Measurements from ENCODE around the gene CABP4.
"Not testable (repeated sequence)": the region's sequence is repeated elsewhere in the genome, so short reads cannot be mapped to it uniquely, and the experiment has no call there.

Gene CABP4

DNA sequence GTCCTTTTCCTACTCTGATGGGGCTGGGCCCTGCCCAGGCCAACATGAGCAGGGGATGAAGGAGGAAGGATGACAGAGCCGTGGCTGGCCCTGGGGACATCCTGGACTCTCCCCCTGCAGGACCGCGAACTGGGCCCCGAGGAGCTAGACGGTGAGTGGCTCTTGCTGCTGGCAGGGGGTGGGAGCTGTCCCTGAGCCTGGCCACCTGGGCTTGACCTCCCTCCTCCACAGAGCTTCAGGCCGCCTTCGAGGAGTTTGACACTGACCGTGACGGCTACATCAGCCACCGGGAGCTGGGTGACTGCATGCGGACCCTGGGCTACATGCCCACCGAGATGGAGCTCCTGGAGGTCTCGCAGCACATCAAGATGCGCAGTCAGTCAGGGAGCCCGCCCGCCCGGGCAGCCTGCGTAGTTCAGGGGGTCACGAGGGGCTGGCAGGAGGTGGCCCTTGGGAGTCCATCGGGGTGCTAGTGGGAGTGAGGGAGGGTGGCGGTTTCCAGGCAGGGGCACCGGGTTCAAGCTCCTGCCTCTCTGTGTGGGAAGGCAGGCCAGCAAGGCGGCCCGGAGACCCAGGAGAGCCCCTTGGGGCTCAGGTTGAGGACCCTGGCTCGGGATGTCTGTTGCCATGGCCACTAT is 1.0 kb downstream of the CABP4 start:
- no peak for DNase-seq

DNA sequence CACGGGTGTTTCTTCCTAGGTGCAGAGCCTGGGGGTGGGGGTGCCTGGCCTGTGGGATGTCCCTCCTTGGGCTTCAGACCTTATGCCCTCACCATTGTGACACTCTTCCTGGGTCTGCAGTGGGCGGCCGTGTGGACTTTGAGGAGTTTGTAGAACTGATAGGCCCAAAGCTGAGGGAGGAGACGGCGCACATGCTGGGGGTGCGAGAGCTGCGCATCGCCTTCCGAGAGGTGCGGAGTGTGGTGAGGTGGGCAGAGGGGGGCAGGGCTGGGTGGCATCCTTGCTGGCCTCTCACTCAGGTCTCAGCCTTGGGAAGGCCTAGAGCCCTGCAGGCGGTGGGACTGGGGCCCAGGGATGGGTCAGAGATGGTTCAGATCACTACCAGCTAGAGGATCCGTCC is 2.3 kb downstream of the CABP4 start:
- DNase-seq = no peak

DNA sequence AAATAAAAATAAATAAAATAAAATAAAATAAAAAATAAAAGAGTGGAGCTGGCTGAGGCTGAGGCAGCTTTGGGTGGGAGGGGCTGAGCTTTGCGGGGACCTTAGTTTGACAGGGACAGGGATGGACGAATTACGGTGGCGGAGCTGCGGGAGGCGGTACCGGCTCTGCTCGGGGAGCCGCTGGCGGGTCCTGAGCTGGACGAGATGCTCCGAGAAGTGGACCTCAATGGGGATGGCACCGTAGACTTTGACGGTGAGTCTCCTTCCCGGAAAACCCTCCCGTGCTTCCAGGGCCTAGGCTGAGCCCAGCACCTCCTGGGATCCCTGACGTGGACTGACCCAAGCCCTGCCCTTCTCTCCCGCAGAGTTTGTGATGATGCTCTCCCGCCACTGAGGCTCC is 3.1 kb downstream of the CABP4 start:
- DNase-seq = no peak

DNA sequence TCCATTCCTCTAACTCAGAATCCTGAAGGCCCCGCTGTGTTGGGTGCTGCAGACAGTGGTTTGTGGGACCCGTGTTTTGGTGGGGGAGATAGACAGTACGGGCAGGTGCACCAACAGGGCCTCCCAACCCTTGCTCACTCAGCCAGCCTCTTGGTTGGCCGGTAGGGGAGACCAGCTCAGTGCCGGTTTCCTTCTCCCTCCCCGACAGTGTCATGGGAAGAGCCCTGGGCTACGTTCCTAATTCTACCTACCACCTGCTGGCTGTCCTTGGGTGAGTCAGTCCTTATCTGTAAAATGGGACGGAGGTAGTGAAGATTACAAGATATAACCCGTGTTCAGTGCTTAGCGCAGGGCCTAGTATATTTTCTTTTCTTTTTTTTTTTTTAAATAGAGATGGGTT is 8.0 kb downstream of the CABP4 start:
- DNase-seq = no peak

DNA sequence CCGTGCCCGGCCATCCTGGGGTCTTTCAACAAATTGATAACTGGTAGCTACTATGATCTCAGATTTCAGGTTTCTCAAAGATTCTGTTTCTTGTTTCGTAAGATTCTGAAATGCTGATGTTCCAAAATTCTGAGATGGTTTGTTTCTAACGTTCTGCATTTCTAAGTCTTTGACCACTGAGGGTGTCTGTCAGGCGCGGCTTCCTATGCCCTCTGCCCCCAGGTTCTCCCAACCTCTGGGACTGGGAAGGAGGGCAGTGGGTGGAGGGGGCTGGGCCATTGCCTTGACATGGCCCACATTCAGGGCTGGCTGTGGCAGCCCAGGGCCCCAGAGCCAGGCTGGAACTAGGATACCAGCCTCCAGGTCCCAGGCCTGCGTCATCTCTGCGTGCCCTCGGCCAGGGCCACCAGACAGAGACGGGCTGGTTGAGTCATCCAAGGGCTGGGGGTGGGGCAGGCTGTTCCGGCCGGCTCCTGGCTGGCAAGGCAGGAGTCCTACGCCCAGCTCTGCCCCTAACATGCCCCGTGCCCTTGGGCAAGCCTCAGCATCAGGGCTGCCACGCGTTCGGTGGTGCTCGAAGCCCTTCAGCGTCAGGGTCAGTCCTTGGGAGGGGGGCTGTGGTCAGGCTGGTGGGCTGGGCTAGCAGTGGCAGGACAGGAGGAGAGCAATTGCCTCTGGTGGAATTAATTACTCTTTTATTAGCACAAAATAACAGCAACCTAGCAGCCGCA is 8.7 kb downstream of the CABP4 start:
- peak; percentile 50 for DNase-seq

DNA sequence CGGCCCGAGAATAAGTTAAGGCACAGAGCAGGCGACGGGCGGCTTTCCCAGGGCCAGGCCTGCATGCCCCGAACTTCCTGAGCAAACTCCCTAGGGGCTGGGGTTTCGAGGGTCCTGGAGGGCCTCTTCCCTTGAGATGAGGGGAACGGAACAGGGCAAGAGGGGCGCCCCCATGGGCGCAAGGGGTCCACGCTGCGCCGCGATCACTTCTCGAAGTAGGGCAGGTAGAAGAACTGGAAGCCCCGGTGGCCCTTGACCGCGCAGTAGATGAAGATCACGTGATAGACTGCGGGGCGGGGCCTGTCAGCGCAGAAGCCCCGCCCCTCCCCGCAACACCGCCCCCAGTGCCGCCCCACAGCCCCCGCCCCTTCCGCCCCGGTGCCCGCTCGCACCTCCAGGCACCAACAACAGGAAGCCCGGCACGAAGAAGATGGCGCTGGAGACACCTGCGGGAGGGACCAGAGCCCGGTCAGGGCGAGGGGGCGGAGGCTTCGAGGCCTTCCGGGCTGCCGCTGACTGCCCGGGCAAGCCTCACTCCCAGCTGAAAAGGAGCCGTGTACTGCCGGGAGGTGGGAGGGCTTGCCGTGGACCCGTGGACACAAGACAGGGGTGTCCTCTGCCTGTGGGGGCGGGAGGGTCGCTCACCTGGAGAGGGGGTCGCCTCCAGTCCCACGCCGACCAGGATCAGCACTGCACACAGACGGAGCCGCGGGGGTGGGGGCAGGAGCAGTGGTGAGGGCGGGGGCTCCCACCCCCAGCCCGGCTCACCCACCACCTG is 9.4 kb downstream of the CABP4 start:
- peak; percentile 81 for DNase-seq

DNA sequence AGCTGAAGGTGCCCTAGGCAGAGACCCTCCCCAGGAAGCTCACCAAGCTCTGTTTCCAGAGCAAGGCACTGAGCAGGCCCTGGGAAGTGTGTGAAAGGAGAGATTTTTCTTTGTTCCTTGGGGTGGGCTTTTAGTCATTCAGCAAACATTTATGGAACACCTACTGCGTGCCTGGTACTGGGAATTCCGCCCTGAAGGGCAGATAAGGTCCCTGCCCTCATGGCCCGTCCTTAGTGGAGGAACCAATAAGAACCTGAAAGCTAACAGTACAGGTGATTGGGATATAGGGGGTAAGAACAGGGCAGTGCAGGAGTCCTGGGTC is 10.0 kb downstream of the CABP4 start:
- no peak for DNase-seq

DNA sequence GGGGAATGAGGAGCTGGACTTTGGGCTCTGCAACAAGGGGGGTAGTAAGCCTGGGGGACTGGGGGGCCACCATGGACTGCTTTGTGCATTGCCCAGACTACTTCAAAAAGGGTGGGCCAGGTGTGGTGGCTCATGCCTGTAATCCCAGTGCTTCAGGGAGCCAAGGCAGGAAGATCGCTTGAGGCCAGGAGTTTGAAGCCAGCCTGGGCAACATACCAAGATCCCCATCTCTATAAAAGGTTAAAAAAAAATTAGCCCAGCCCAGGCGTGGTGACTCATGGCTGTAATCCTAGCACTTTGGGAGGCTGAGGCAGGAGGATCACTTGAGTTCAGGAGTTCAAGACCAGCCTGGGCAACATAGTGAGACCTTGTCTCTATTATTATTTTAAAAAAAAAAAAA is 10.4 kb downstream of the CABP4 start:
- DNase-seq = not testable (repeated sequence)

DNA sequence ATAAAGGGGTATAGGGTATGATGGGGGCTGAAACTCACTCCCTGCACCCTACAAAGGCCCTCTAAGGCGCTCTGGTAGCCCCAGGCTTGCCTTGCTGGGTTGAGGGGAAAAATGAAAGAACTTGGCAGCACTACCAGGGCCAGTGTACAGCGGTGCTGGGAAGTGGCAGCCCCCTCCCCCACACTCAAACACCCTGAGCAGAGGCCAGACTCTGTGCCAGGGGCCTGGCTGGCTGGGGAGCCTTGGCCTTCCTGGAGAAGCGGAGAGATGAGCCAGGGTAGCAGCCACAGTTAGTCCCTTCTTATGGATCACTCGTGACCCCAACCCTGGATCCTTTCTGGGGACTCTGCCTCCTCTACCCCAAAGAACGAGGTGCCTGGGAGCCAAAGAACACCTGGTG is 11.2 kb downstream of the CABP4 start:
- no peak for DNase-seq

DNA sequence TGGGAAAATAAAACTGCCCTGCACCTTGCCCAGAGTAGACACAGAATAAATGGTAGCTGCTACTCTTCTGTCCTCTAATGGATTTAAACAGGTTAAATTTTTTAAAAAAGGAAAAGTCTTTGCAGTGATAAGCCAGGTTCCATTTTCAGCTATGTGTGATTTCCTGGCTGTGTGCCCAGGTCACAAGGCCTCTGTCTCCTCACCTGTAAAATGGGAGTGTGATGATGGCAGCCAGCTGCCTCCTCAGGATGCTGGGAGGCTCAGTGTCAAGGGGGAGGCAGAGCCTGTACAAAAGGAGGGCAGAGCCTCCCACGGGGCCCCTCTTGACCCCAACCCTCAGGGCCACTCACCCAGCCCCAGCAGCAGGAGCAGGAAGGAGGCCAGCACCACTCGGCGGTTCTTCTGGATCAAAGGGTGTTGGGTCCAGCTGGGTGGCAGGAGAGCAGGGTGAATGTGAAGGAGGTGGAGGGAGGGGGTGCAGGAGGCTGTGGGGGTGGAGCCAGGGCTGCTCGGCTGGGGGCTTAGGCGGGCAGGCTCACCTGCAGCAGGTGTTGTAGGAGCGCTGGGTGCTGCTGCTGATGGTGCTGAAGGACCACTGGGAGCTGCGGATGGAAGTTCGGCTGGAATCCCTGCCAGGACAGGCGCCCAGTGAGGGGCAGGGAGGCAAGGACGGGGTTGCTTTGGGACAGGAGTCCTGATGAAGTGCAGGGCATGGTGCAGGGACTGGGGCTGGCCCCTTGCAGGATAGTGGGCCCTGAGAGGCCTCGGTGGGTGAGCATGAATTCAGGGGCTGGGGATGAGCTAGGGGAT is 12.0 kb downstream of the CABP4 start:
- no peak for DNase-seq

DNA sequence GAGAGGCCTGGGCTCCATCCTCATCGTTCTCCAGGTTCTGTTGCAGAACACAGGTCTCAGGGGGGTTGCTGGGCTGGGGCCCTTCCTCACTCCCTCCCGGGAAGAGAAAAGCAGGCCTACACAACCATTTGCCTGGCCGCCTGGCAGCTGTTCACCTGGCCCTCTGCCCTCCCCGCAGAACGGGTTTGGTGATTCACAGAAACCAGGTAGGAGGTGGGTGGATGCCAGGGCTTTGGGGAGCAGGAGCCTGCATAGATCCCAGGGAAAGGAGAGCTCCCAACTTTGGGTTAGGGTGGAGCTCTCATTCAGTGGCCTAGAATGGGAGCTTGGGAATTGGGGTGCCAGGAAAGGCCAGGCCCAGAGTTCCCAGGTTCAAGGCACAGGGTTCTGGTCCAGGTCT is 12.9 kb downstream of the CABP4 start:
- DNase-seq = no peak

DNA sequence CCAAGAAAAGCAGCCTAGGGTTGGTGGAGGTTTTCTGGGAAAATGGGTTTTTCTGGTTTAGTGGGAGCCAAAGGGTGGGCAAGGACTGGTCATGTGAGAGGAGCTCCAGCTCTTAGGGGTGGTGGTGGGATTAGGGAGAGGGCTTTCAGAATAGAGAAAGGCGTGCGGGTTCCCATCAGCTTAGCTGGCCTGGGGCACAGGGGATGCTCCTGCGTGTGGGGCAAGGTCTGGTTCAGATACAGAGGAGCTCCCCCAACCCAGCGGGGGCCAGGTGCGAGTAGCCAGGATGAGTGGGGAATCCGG is 13.3 kb downstream of the CABP4 start:
- DNase-seq = no peak

DNA sequence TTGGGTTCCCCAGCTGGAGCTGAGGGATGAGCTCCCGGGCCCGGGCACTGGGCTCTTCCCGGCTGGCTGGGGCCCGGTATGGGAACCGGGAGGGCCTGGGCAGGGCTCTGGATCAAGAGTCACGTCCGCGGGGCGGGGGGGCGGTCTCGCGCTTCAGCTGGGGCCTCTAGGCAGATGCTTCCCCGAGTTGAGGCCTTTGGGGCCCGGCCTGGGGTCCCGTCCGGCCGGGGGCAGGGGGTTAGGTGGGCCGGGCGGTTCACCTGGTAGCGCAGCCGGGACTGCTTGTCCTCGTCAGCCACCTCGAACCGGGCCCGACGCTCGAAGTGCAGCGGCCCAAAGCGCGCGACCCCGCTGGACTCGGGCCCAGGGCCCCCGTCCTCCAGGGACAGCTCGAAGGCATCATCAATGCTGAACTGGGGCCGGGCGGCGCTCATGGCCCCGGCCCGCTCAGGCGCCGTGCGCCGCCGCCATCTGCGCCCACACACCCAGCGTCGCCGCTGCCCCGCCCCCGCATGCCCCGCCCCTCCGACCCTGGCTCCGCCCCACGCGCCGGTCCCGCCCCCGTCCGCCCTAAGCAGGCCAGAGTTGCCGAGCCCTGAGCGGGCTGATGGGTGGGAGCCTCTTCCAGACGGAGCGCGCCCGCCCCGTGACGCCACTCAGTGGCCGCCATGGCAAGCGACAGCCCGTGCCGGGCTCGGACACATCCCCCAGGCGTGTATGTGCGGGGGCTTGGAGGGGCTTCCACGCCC is 13.8 kb downstream of the CABP4 start, which contains the start of gene TMEM134:
TMEM134 (minus strand) TSS at position 493 of the 749 bp plus-strand sequence; CDS start at position 434, 59 bp downstream.
- DNase-seq = peak; percentile 83

DNA sequence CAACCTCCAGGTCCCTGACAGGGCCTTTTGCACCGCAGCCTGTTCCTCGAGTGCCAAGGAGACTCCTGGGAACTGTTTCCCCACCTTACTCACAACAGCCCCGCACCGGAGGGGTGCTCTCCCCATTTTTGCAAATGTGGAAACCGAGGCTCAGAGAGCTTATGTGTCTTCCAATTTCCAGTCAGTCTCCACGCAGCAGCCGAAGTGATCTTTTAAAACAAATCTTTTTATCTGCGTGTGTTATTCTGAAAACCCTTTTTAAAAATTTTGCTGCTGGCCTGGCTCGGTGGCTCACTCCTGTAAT is 14.3 kb downstream of the CABP4 start:
- no peak for DNase-seq

DNA sequence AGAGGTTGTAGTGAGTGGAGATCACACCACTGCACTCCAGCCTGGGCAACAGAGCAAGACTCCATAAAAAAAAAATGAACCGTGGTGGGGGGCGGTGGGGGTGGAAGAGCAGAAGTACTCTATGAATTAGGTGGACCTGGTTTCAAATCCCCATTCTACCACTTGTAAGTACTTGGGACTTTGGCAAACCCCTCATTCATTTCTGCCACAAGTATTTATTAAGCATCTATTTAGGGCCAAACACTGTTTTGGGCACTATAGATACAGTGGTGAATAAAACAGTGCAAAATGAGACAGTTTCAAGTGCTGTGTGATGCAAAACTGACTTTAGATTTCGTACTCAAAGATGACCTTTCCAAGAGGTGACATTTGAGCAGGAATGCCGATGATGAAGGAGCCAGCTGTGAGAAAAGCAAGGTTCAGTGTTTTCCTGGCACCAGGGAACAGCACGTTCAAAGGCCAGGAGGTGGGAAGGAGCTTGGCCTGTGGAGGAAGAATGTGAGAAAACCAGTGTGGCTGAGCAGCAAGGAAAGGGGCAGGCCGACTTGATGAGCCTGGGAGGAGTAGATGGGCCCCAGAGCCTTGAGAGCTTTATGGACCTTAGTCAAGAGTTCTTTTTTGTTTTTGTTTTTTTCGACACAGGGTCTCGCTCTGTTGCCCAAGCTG is 15.3 kb downstream of the CABP4 start:
- DNase-seq = no peak

DNA sequence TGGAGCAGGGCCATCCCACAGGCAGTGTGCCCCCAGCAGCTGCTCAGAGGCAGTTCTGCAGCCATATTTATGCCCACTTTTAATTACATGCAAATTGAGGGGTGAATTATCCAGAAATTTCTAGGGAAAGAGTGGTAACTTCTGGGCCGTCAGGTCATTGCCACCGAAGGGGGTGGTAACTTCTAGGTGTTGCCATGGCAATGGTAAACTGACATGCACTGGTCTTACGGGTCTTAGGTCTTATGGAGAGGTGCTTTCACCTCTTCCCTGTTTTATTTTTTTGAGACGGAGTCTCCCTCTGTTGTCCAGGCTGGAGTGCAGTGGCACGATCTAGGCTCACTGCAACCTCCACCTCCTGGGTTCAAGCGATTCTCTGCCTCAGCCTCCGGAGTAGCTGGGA is 17.7 kb downstream of the CABP4 start:
- DNase-seq = no peak

DNA sequence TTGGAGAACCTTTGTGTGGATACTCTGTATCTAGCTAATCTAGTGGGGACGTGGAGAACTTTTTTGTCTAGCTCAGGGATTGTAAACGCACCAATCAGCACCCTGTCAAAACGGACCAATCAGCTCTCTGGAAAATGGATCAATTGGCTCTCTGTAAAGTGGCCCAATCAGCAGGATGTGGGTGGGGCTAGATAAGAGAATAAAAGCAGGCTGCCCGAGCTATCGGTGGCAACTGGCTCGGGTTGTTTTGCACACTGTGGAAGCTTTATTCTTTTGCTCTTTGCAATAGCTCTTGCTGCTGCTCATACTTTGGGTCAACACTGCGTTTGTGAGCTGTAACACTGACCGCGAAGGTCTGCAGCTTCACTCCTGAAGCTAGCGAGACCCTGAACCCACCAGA is 21.5 kb downstream of the CABP4 start:
- not testable (repeated sequence) for DNase-seq

DNA sequence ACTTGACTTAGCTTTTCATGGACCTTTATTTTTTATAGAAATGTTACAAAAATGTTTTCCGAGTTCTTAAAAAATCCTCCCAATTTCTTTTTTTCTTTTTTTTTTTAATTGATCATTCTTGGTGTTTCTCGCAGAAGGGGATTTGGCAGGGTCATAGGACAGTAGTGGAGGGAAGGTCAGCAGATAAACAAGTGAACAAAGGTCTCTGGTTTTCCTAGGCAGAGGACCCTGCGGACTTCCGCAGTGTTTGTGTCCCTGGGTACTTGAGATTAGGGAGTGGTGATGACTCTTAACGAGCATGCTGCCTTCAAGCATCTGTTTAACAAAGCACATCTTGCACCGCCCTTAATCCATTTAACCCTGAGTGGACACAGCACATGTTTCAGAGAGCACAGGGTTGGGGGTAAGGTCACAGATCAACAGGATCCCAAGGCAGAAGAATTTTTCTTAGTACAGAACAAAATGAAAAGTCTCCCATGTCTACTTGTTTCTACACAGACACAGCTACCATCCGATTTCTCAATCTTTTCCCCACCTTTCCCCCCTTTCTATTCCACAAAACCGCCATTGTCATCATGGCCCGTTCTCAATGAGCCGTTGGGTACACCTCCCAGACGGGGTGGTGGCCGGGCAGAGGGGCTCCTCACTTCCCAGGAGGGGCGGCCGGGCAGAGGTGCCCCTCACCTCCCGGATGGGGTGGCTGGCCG is 22.3 kb downstream of the CABP4 start:
- DNase-seq = not testable (repeated sequence)

DNA sequence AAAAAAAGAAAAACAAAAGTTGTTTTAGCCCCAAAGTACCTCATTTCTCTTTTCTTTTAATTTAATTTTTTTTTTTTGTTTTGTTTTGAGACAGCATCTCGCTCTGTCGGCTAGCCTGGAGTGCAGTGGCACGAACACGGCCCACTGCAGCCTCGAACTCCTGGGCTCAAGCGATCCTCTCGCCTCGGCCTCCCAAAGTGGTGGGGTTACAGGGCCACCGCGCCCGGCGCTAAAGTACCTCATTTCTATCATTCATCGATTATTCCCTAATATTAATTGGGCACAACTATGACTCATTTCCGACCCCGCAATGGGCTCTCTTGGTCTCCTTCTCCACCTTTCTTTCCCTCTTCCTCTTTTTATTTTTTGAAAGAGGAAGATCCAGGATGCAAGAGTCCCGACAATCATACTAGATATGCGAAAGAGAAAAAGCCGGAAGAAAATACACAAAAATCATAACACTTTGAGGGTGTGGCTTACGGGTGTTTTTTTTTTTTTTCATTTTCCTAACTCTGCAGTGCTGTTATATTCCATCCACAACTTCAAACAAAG is 27.2 kb downstream of the CABP4 start:
- no peak for DNase-seq

DNA sequence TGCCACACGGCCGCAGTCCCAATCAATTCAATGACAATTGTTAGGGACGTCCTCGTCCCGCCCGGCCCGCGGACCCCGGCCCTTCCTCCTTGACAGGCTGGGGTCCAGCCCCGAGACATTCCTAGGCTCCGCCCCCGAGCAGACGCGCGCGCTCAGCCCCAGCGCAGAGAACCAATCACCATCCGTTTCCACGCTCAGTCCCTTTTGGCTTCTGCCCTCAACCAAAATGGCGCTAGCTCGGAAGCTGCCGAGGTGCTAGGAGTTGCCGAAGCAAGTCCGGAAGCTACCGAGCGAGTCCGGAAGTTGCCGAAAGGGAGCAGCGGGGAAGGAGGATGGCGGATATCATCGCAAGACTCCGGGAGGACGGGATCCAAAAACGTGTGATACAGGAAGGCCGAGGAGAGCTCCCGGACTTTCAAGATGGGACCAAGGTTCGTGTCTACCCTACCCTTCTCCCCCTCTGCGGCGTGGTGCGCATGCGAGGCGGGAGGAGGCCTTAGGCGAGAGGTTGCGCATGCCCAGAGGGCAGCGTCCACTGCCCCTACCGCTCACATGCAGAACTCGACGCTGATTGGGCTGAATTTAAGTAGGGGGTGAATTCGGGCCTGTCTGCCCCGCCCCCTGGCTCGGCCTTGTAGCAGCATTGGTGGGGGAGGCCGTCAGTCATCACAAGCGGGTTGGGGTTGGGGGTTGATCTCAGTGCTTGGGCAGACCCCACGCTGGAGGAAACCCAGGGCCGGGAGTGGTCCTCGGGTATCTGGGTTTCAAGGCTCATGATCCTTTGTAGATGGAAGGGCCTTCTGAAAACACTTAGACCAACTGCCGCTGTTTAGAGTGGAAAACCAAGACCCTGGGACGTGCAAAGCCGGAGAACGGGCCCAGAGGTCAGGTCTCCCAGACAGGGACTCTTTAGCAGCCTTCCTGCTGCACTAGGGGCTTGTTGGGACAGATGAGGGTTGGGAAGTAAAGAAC is 28.0 kb downstream of the CABP4 start, which contains the start of gene AIP:
AIP (plus strand) TSS at position 200 of the 972 bp plus-strand sequence; CDS start at position 333, 133 bp downstream.
- DNase-seq = peak; percentile 97
